Ascending aorta (tissue), 2 donors: Measurements from ENCODE around the gene AK4. TPM values are rescaled to one million over a fixed set of nuclear protein-coding genes. Genes with fewer than 3 reads are reported as not detected.

ENCODE experiments used
- DNase-seq, 2 donors: peaks; one replicate each; pipeline ENCODE4 v3.0.0-alpha.2; 2019; ENCODE audit warnings: low spot score in 2 of 2
- H3K27ac ChIP-seq, 2 donors: fragments of 200-600 bp; sonication (generic); one replicate each; pipeline ENCODE4 v1.5.1; 2016 to 2017; ENCODE audit warnings: mild to moderate bottlenecking in 1 of 2
- H3K27me3 ChIP-seq: fragments of 200-600 bp; sonication (generic); one replicate; pipeline ENCODE4 v1.5.1; 2017
- H3K36me3 ChIP-seq, 2 donors: fragments of 200-600 bp; sonication (generic); one replicate each; pipeline ENCODE4 v1.5.1; 2016
- H3K4me1 ChIP-seq, 2 donors: fragments of 200-600 bp; sonication (generic); one replicate each; pipeline ENCODE4 v1.5.1; 2016 to 2017; ENCODE audit warnings: mild to moderate bottlenecking in 1 of 2
- H3K4me3 ChIP-seq, 2 donors: fragments of 200-600 bp; sonication (generic); one replicate each; pipeline ENCODE4 v1.5.1; 2016 to 2017; ENCODE audit warnings: mild to moderate bottlenecking in 1 of 2
- H3K9me3 ChIP-seq, 2 donors: fragments of 200-600 bp; sonication (generic); one replicate each; pipeline ENCODE4 v1.5.1; 2016
- intact Hi-C: fragments of 100-400 bp; cut with DNase I; formaldehyde crosslinking; loops from one replicate; pipeline ENCODE4 v1.15.1; 2023
- total RNA-seq: library from RNA; depleted of rRNA; stranded (reverse); fragments of >200 nt; gene quantifications from one replicate; pipeline ENCODE4 v1.1.0, GENCODE V29; 2016
- TF ChIP-seq, protein P1 (sequence below), 3 experiments: fragments of 200-600 bp in 2 of 3; fragments of 450-650 bp in 1 of 3; sonication (generic) in 2 of 3; IDR thresholded peaks; one replicate each; pipeline ENCODE4 v1.5.1; 2016 to 2019; ENCODE audit warnings: antibody characterized with exemption in 3 of 3, mild to moderate bottlenecking in 1 of 3, moderate library complexity in 1 of 3

Gene AK4
- total RNA-seq, 1 donor from 2014 or later = 29.5 TPM

GRCh38 chr1:65148548-65149350 lies 746 bp downstream of the AK4 start:
- H3K4me3 ChIP-seq = peak overlapping the region; percentile 81 to 89
- peak overlapping the region; percentile 92 to 93 for H3K27ac ChIP-seq
- H3K4me1 ChIP-seq = peaks cover 0 to 3% of the 10 kb centered on the region in 2 donors
- peak in 1 of 2 donors; percentile 71 for DNase-seq
- TF ChIP-seq, protein P1, sequence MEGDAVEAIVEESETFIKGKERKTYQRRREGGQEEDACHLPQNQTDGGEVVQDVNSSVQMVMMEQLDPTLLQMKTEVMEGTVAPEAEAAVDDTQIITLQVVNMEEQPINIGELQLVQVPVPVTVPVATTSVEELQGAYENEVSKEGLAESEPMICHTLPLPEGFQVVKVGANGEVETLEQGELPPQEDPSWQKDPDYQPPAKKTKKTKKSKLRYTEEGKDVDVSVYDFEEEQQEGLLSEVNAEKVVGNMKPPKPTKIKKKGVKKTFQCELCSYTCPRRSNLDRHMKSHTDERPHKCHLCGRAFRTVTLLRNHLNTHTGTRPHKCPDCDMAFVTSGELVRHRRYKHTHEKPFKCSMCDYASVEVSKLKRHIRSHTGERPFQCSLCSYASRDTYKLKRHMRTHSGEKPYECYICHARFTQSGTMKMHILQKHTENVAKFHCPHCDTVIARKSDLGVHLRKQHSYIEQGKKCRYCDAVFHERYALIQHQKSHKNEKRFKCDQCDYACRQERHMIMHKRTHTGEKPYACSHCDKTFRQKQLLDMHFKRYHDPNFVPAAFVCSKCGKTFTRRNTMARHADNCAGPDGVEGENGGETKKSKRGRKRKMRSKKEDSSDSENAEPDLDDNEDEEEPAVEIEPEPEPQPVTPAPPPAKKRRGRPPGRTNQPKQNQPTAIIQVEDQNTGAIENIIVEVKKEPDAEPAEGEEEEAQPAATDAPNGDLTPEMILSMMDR (IDR thresholded peaks at IDR 0.05) = no peak
- intact Hi-C loops = loop anchor here (2.0 kb wide), 3 partner anchors 26 to 80 kb away; no protein-coding TSS in a partner anchor
- H3K36me3 ChIP-seq = no peaks in the 10 kb centered on the region
- H3K27me3 ChIP-seq = no peaks in the 10 kb centered on the region
- H3K9me3 ChIP-seq = no peaks in the 10 kb centered on the region

- no peaks in the 10 kb centered on the region for H3K36me3 ChIP-seq
- H3K4me3 ChIP-seq = peak overlapping the region; percentile 81 to 89
- no peaks in the 10 kb centered on the region for H3K27me3 ChIP-seq
- intact Hi-C loops = loop anchor here (2.0 kb wide), 3 partner anchors 25 to 81 kb away; no protein-coding TSS in a partner anchor
- no peak for DNase-seq
- no peaks in the 10 kb centered on the region for H3K9me3 ChIP-seq
- peak overlapping the region; percentile 92 to 93 for H3K27ac ChIP-seq
- peaks cover 0 to 3% of the 10 kb centered on the region in 2 donors for H3K4me1 ChIP-seq
- TF ChIP-seq, protein P1 (IDR thresholded peaks at IDR 0.05) = no peak
These were observed 1.5 kb downstream of the AK4 start for GRCh38 chr1:65149351-65150107.

GRCh38 chr1:65150108-65150463 lies 2.1 kb downstream of the AK4 start:
- H3K27ac ChIP-seq = peak overlapping the region; percentile 92 to 93
- no peaks in the 10 kb centered on the region for H3K27me3 ChIP-seq
- H3K9me3 ChIP-seq = no peaks in the 10 kb centered on the region
- no peaks in the 10 kb centered on the region for H3K36me3 ChIP-seq
- TF ChIP-seq, protein P1 (IDR thresholded peaks at IDR 0.05) = no peak
- H3K4me3 ChIP-seq = peak overlapping the region in 1 of 2 donors; percentile 89
- H3K4me1 ChIP-seq = peaks cover 0 to 3% of the 10 kb centered on the region in 2 donors
- DNase-seq = no peak
- intact Hi-C loops = no loop called here

GRCh38 chr1:65150583-65151263 lies 2.7 kb downstream of the AK4 start:
- no peak for DNase-seq
- no peak overlapping the region for H3K4me3 ChIP-seq
- no peaks in the 10 kb centered on the region for H3K36me3 ChIP-seq
- H3K4me1 ChIP-seq = peaks cover 0 to 3% of the 10 kb centered on the region in 2 donors
- TF ChIP-seq, protein P1 (IDR thresholded peaks at IDR 0.05) = no peak
- H3K27ac ChIP-seq = peak overlapping the region in 1 of 2 donors; percentile 93
- no peaks in the 10 kb centered on the region for H3K9me3 ChIP-seq
- H3K27me3 ChIP-seq = no peaks in the 10 kb centered on the region
- intact Hi-C loops = no loop called here

- no peak overlapping the region for H3K27ac ChIP-seq
- H3K4me3 ChIP-seq = no peak overlapping the region
- no peaks in the 10 kb centered on the region for H3K9me3 ChIP-seq
- peaks cover 0 to 3% of the 10 kb centered on the region in 2 donors for H3K4me1 ChIP-seq
- no peaks in the 10 kb centered on the region for H3K27me3 ChIP-seq
- H3K36me3 ChIP-seq = peaks cover 0 to 5% of the 10 kb centered on the region in 2 donors
- TF ChIP-seq, protein P1 (IDR thresholded peaks at IDR 0.05) = no peak
- no peak for DNase-seq
- intact Hi-C loops = no loop called here
These were observed 3.6 kb downstream of the AK4 start for GRCh38 chr1:65151641-65152040.
